ENCODE measurements around the gene OR2M5.

DNA sequence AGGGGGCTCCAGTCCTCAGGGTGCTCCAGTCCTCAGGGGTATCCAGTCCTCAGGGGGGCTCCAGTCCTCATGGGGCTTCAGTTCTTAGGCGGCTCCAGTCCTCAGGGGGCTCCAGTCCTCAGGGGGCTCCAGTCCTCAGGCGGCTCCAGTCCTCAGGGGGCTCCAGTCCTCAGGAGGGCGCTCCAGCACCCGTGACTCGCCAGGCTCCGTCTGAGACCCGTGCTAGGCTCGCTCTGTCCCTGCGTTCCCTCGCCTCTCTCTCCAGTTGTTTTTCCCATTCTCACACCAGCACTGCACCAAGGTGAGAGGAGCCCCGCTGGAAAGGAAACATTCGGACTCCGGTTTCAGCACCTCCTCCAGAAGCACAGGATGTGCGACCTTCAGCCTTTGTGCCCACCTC, 20.2 kb downstream of the OR2M5 start:
- TF ChIP-seq, protein P1, sequence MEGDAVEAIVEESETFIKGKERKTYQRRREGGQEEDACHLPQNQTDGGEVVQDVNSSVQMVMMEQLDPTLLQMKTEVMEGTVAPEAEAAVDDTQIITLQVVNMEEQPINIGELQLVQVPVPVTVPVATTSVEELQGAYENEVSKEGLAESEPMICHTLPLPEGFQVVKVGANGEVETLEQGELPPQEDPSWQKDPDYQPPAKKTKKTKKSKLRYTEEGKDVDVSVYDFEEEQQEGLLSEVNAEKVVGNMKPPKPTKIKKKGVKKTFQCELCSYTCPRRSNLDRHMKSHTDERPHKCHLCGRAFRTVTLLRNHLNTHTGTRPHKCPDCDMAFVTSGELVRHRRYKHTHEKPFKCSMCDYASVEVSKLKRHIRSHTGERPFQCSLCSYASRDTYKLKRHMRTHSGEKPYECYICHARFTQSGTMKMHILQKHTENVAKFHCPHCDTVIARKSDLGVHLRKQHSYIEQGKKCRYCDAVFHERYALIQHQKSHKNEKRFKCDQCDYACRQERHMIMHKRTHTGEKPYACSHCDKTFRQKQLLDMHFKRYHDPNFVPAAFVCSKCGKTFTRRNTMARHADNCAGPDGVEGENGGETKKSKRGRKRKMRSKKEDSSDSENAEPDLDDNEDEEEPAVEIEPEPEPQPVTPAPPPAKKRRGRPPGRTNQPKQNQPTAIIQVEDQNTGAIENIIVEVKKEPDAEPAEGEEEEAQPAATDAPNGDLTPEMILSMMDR (IDR thresholded peaks at IDR 0.05), result no peak
- no peak for TF ChIP-seq POLR2A (IDR thresholded peaks at IDR 0.05)

All from right lobe of liver (tissue), 4 donors.